Measurements from ENCODE around the gene ALDH1L1. TPM values are rescaled to one million over a fixed set of nuclear protein-coding genes. Genes with fewer than 3 reads are reported as not detected.

ALDH1L1 gene
- total and polyA plus RNA-seq, 2 of the 4 experiments (the other 2 are of a cell fraction): not detected

GRCh38 chr3:126083511-126083912 lies 96.9 kb downstream of the ALDH1L1 start:
- intact Hi-C loops (cut with micrococcal nuclease) (no loop called here), dilution Hi-C loops (cut with HindIII; ENCODE audit: low sequenced_read_pairs, unreplicated experiment) (no loop called here), in situ Hi-C loops (cut with MboI; ENCODE audit: low sequenced_read_pairs) (no loop called here)
- no peak overlapping the region for H2BK120ac ChIP-seq (ENCODE audit: low read depth, low read length)
- POLR2A ChIA-PET (ENCODE audit: unreplicated experiment): no interaction called here
- peak overlapping the region; percentile 21; the same call in 1 of the 2 replicates for H3K27ac ChIP-seq (ENCODE audit: insufficient read depth, low read length)
- peak; percentile 19 for DNase-seq
- no TSS peak for BruUV-seq (replicated peaks)
- peak overlapping the region; percentile 48 for H3K4me2 ChIP-seq (ENCODE audit: low read depth, low read length)
- 0 out of 2 replicates have a peak, but pooled peaks cover 3% of the 10 kb centered on the region for H3K9me1 ChIP-seq (ENCODE audit: insufficient read depth, low read length)
- no peaks in the 10 kb centered on the region for H4K20me1 ChIP-seq (ENCODE audit: insufficient read depth, low read length)
- peaks cover 0 to 3% of the 10 kb centered on the region in 2 experiments; a peak in 2 of 4 replicates for H3K79me1 ChIP-seq (ENCODE audit: low read depth in 1 of 2, low read length in 2 of 2)
- H2AK9ac ChIP-seq (replicated peaks; ENCODE audit: low read depth, low read length, poor library complexity): no peak overlapping the region
- H3K9ac ChIP-seq (ENCODE audit: low read depth, low read length): peak overlapping the region; percentile 56
- H4K91ac ChIP-seq (ENCODE audit: insufficient read depth, low read depth, low read length): no peak overlapping the region; the same call in 1 of the 2 replicates
- CTCF ChIA-PET: no interaction called here
- H3K56ac ChIP-seq (ENCODE audit: extremely low read depth, insufficient read depth, low read length): no peak overlapping the region
- TF ChIP-seq BHLHE40 (IDR thresholded peaks at IDR 0.05; ENCODE audit: low read depth, low read length) (no peak), POLR2A (IDR thresholded peaks at IDR 0.05; ENCODE audit: low read depth, low read length) (no peak), RCOR1 (IDR thresholded peaks at IDR 0.05; ENCODE audit: insufficient replicate concordance, low read length) (no peak), FOS (IDR thresholded peaks at IDR 0.05; ENCODE audit: low read depth, low read length) (no peak), NFE2L2 (IDR thresholded peaks at IDR 0.05; ENCODE audit: low read depth, low read length) (no peak), SMC3 (IDR thresholded peaks at IDR 0.05; ENCODE audit: low read depth, low read length) (no peak), CEBPB (IDR thresholded peaks at IDR 0.05; ENCODE audit: low read depth, low read length) (no peak), RAD21 (IDR thresholded peaks at IDR 0.05; ENCODE audit: low read length) (no peak)
- ATAC-seq (ENCODE audit: low read depth): peak; percentile 70
- no peak overlapping the region for H2BK15ac ChIP-seq (ENCODE audit: low read depth, low read length)
- no peaks in the 10 kb centered on the region for H3K4me1 ChIP-seq (ENCODE audit: control insufficient read depth, insufficient read depth, low read length)
- no peaks in the 10 kb centered on the region for H3K27me3 ChIP-seq (ENCODE audit: control insufficient read depth, insufficient read depth, low read length)
- no peaks in the 10 kb centered on the region for H3K9me3 ChIP-seq (ENCODE audit: control insufficient read depth, insufficient read depth, low read length)
- no peaks in the 10 kb centered on the region for H3K36me3 ChIP-seq (ENCODE audit: control insufficient read depth, insufficient read depth, low read length)
- WGBS, 2 experiments (ENCODE audit: extremely low coverage in 2 of 2, insufficient read length in 1 of 2): 0% methylated on average over 10 of the region's 30 CpGs; no CpG with 5 or more reads in 1 of the 2 experiments
- H4K8ac ChIP-seq (ENCODE audit: low read depth in 2 of 2, low read length in 2 of 2): peak overlapping the region; percentile 37 to 52; a peak in 2 of 4 replicates
- peak overlapping the region; percentile 50 for H3K4me3 ChIP-seq (ENCODE audit: insufficient read depth, low read depth, low read length)
- no peak overlapping the region for H2BK5ac ChIP-seq (ENCODE audit: low read depth, low read length, poor library complexity, severe bottlenecking)
- H2AK5ac ChIP-seq (ENCODE audit: low read depth, low read length): no peak overlapping the region
- H3K18ac ChIP-seq (ENCODE audit: low read depth, low read length): no peak overlapping the region
- peak overlapping the region; percentile 26; the same call in 1 of the 2 replicates for H3K14ac ChIP-seq (replicated peaks; ENCODE audit: low read depth, low read length)
- no peak overlapping the region for H2BK20ac ChIP-seq (ENCODE audit: low read depth, low read length)
- H4K5ac ChIP-seq (ENCODE audit: low read depth, low read length): no peak overlapping the region
- peak overlapping the region; percentile 34; the same call in 1 of the 2 replicates for H3K4ac ChIP-seq (ENCODE audit: low read depth, low read length)
- H3K23ac ChIP-seq (ENCODE audit: low read depth, low read length): no peak overlapping the region
- peak overlapping the region; percentile 90 for H2AFZ ChIP-seq (replicated peaks; ENCODE audit: low read length, poor library complexity)
